GM12892 (cell line): ENCODE data around the gene TCF12.

Source experiments
- POLR2A ChIP-seq: IDR thresholded peaks from 2 replicates; pipeline ENCODE4 v1.6.1; 2011; ENCODE audit warnings: low read depth, low read length, control low read depth
- TAF1 ChIP-seq: IDR thresholded peaks from 2 replicates; pipeline ENCODE4 v1.6.1; 2011; ENCODE audit warnings: low read depth, mild to moderate bottlenecking, control low read depth, low read length, borderline replicate concordance

GRCh38 chr15:56883088-56883487 lies 35.4 kb upstream of the TCF12 start:
- no peak for TF ChIP-seq TAF1
- TF ChIP-seq POLR2A, result no peak
